HepG2 (cell line): ENCODE measurements around the gene MSRB3. TPM values are rescaled to one million over a fixed set of nuclear protein-coding genes. Genes with fewer than 3 reads are reported as not detected.
A peak's percentile ranks its signal among the peaks of the same experiment; 100 is the strongest.

Experiments used
- ATF3 ChIP-seq: sonication (generic); formaldehyde crosslinking; IDR thresholded peaks from 2 replicates; pipeline ENCODE4 v1.4.0; 2020; ENCODE audit warnings: missing genetic modification reagents
- BHLHE40 ChIP-seq: IDR thresholded peaks from 2 replicates; pipeline ENCODE4 v1.6.1; 2011; ENCODE audit warnings: low read length, improper control_type of control experiment
- CBX1 ChIP-seq: IDR thresholded peaks from one replicate; pipeline ENCODE4 v1.6.1; 2016; ENCODE audit warnings: antibody characterized with exemption, low read depth
- CREB1 ChIP-seq, 2 experiments: fragments of 450-650 bp in 1 of 2; IDR thresholded peaks; 2 replicates each; pipeline ENCODE4 v1.6.1; 2016 to 2017; ENCODE audit warnings: control low read depth in 1 of 2, mild to moderate bottlenecking in 1 of 2, missing compliant biosample characterization in 1 of 2, missing genetic modification characterization in 1 of 2
- FOXK2 ChIP-seq: fragments of 450-650 bp; IDR thresholded peaks from 2 replicates; pipeline ENCODE4 v1.6.1; 2016
- HCFC1 ChIP-seq: fragments of 150-350 bp; IDR thresholded peaks from 2 replicates; pipeline ENCODE4 v1.6.1; 2014; ENCODE audit warnings: low read depth, low read length
- LBX2 ChIP-seq: sonication (generic); formaldehyde crosslinking; IDR thresholded peaks from 2 replicates; pipeline ENCODE4 v1.5.0; 2020; ENCODE audit warnings: missing genetic modification reagents, mild to moderate bottlenecking, borderline replicate concordance
- NFRKB ChIP-seq: fragments of 450-650 bp; IDR thresholded peaks from 2 replicates; pipeline ENCODE4 v1.6.1; 2017
- NONO ChIP-seq, 2 experiments: fragments of 450-650 bp in 1 of 2; sonication (generic) in 1 of 2; formaldehyde crosslinking in 1 of 2; IDR thresholded peaks in 1 of 2; conservative IDR thresholded peaks in 1 of 2; 2 replicates each; pipeline versions ENCODE4 v1.6.1 to v1.8.0; 2017 to 2022; ENCODE audit warnings: mild to moderate bottlenecking in 1 of 2, missing genetic modification reagents in 1 of 2, moderate library complexity in 1 of 2
- NPAS2 ChIP-seq: sonication (generic); formaldehyde crosslinking; IDR thresholded peaks from 2 replicates; pipeline ENCODE4 v1.8.0; 2022; ENCODE audit warnings: mild to moderate bottlenecking, missing genetic modification reagents, borderline replicate concordance
- NR1H2 ChIP-seq: sonication (generic); formaldehyde crosslinking; IDR thresholded peaks from 2 replicates; pipeline ENCODE4 v1.8.1; 2022; ENCODE audit warnings: low read depth, missing genetic modification reagents, borderline replicate concordance
- NR2C2 ChIP-seq: sonication (generic); formaldehyde crosslinking; IDR thresholded peaks from 2 replicates; pipeline ENCODE4 v1.4.0; 2020; ENCODE audit warnings: missing genetic modification reagents, mild to moderate bottlenecking, moderate library complexity, borderline replicate concordance
- PRPF4 ChIP-seq: fragments of 200-400 bp; formaldehyde crosslinking; IDR thresholded peaks from 2 replicates; pipeline ENCODE4 v1.6.1; 2016; ENCODE audit warnings: low read length, low read depth; ENCODE audit not compliant: poor library complexity, severe bottlenecking
- REXO4 ChIP-seq: sonication (generic); formaldehyde crosslinking; IDR thresholded peaks from 2 replicates; pipeline ENCODE4 v1.8.0; 2022; ENCODE audit warnings: missing genetic modification reagents, mild to moderate bottlenecking, borderline replicate concordance
- SIN3B ChIP-seq: fragments of 150-350 bp; IDR thresholded peaks from 2 replicates; pipeline ENCODE4 v1.6.1; 2014; ENCODE audit warnings: low read length
- SRSF4 ChIP-seq: fragments of 200-400 bp; formaldehyde crosslinking; IDR thresholded peaks from one replicate; pipeline ENCODE4 v1.6.1; 2018; ENCODE audit warnings: mild to moderate bottlenecking, low read depth, low read length, moderate library complexity; ENCODE audit not compliant: poor library complexity, severe bottlenecking
- TBX3 ChIP-seq: fragments of 450-650 bp; IDR thresholded peaks from 2 replicates; pipeline ENCODE4 v1.6.1; 2017; ENCODE audit warnings: antibody characterized with exemption, mild to moderate bottlenecking, inconsistent platforms, borderline replicate concordance
- ZNF138 ChIP-seq: sonication (generic); formaldehyde crosslinking; IDR thresholded peaks from 2 replicates; pipeline ENCODE4 v1.5.0; 2020; ENCODE audit warnings: mild to moderate bottlenecking, low read depth, missing genetic modification reagents
- ZNF20 ChIP-seq: sonication (generic); formaldehyde crosslinking; IDR thresholded peaks from 2 replicates; pipeline ENCODE4 v1.4.0; 2020; ENCODE audit warnings: mild to moderate bottlenecking, moderate library complexity, missing genetic modification reagents
- ZNF256 ChIP-seq: sonication (generic); formaldehyde crosslinking; conservative IDR thresholded peaks from 2 replicates; pipeline ENCODE4 v1.4.0; 2020; ENCODE audit warnings: missing genetic modification reagents
- ZNF329 ChIP-seq: sonication (generic); formaldehyde crosslinking; IDR thresholded peaks from 2 replicates; pipeline ENCODE4 v1.9.0; 2021; ENCODE audit warnings: low read depth, mild to moderate bottlenecking, missing genetic modification reagents
- ZNF367 ChIP-seq: sonication (generic); formaldehyde crosslinking; IDR thresholded peaks from 2 replicates; pipeline ENCODE4 v1.4.0; 2020; ENCODE audit warnings: missing genetic modification reagents, borderline replicate concordance
- ZNF383 ChIP-seq: sonication (generic); formaldehyde crosslinking; IDR thresholded peaks from 2 replicates; pipeline ENCODE4 v1.4.0; 2020; ENCODE audit warnings: missing genetic modification reagents, mild to moderate bottlenecking, borderline replicate concordance
- ZNF674 ChIP-seq: sonication (generic); formaldehyde crosslinking; IDR thresholded peaks from 2 replicates; pipeline ENCODE4 v1.5.0; 2020; ENCODE audit warnings: low read depth, mild to moderate bottlenecking, missing genetic modification reagents
- polyA plus RNA-seq, 8 experiments: library from polyadenylated mRNA; depleted of rRNA in 3 of 8; stranded (reverse) in 7 of 8; unstranded in 1 of 8; fragments of >200 nt; fragmentation: Illumina TruSeq in 4 of 8; extraction: Trizol in 4 of 8; gene quantifications; 2 replicates each; pipeline versions ENCODE4 v1.2.1 to v1.2.3, GENCODE V29; 2011 to 2016; ENCODE audit warnings: low read depth in 4 of 8, missing spikeins in 1 of 8, mixed read lengths in 1 of 8; ENCODE audit not compliant: insufficient read depth in 1 of 8
- total RNA-seq, 5 experiments: library from RNA; depleted of rRNA; stranded (reverse); fragments of >200 nt; fragmentation: Illumina TruSeq; extraction: Trizol; gene quantifications; 2 replicates each; pipeline ENCODE4 v1.2.3, GENCODE V29; 2016; ENCODE audit warnings: low read depth in 1 of 5
- TF ChIP-seq, protein P1 (sequence below): sonication (generic); formaldehyde crosslinking; IDR thresholded peaks from 2 replicates; pipeline ENCODE4 v1.8.0; 2022; ENCODE audit warnings: mild to moderate bottlenecking, missing genetic modification reagents
- TF ChIP-seq, protein P2 (sequence below): IDR thresholded peaks from 2 replicates; pipeline ENCODE4 v1.6.1; 2016; ENCODE audit warnings: mild to moderate bottlenecking, missing biosample characterization, missing genetic modification reagents

The MSRB3 gene
- total and polyA plus RNA-seq, 2 of the 13 experiments (the other 11 are each of a cell fraction or from before 2014, with no cell fraction given), result 1.5 to 1.9 TPM

DNA sequence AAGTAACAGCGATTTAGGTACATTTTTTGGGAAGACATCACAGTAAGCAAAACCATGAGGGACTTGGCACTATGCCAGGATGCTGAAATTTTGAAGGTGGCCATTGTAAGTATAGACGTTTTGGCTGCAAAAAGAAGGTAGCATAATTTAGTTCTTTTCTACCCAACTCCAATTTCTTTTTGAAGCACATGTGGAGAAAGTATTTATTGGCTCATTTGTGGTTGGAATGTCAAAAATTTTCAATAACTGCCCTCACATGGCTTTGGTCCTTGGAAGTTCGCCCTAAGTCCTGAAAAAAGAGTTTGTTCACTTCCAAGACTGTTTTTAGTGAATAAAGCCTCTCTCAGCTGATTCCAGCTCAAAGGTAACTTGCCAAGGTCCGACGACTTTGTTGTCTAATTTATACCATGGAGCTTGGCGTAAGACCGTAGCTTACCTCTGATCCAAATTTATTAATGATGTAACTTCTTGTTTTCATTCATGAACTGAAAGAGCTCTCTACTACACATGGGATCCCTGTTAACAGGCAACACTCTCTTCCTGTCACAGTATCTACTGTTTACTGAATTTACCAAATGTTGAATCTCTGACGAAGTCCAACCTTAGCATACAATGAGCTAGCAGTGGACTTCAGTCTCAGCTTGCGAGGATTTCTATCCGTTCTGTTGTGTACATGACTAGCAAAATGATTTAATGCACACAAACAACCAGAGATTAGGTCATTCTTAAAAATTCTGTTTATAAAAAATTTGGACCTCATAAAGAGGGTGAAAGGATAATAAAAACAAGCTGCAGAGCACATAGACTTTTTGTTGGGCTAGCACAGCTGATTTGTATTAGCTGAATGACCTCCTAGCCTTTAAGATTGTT lies 49.0 kb downstream of the MSRB3 start (continued):
- TF ChIP-seq SIN3B, result no peak
- TF ChIP-seq HCFC1, result no peak
- TF ChIP-seq BHLHE40, result no peak
- no peak for TF ChIP-seq ATF3 (CRISPR knock-in tag)
- TF ChIP-seq NR2C2, result no peak
- no peak for TF ChIP-seq REXO4
- no peak for TF ChIP-seq ZNF329 (CRISPR knock-in tag)
- TF ChIP-seq, protein P1, sequence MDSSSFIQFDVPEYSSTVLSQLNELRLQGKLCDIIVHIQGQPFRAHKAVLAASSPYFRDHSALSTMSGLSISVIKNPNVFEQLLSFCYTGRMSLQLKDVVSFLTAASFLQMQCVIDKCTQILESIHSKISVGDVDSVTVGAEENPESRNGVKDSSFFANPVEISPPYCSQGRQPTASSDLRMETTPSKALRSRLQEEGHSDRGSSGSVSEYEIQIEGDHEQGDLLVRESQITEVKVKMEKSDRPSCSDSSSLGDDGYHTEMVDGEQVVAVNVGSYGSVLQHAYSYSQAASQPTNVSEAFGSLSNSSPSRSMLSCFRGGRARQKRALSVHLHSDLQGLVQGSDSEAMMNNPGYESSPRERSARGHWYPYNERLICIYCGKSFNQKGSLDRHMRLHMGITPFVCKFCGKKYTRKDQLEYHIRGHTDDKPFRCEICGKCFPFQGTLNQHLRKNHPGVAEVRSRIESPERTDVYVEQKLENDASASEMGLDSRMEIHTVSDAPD (CRISPR knock-in tag), result no peak
- no peak for TF ChIP-seq PRPF4
- TF ChIP-seq ZNF674 (CRISPR knock-in tag), result no peak
- no peak for TF ChIP-seq LBX2 (CRISPR knock-in tag)
- no peak for TF ChIP-seq NR1H2 (CRISPR knock-in tag)
- TF ChIP-seq ZNF383 (CRISPR knock-in tag), result no peak
- no peak for TF ChIP-seq NONO (IDR thresholded peaks at IDR 0.05)
- peak; percentile 73 for TF ChIP-seq NONO (CRISPR knock-in tag; conservative IDR thresholded peaks at IDR 0.05)
- no peak for TF ChIP-seq NFRKB
- peak; percentile 81 for TF ChIP-seq FOXK2
- TF ChIP-seq ZNF367 (CRISPR knock-in tag), result no peak
- no peak; the same call in 1 of the 2 replicates for TF ChIP-seq CREB1 (IDR thresholded peaks at IDR 0.05)
- TF ChIP-seq CREB1 (CRISPR knock-in tag; IDR thresholded peaks at IDR 0.05), result peak; percentile 50
- TF ChIP-seq ZNF138 (CRISPR knock-in tag), result no peak
- no peak for TF ChIP-seq NPAS2
- no peak for TF ChIP-seq ZNF256
- TF ChIP-seq CBX1, result no peak
- no peak for TF ChIP-seq TBX3
- TF ChIP-seq SRSF4, result no peak
- TF ChIP-seq, protein P2, sequence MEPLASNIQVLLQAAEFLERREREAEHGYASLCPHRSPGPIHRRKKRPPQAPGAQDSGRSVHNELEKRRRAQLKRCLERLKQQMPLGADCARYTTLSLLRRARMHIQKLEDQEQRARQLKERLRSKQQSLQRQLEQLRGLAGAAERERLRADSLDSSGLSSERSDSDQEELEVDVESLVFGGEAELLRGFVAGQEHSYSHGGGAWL (CRISPR knock-in tag), result no peak
- TF ChIP-seq ZNF20 (CRISPR knock-in tag), result no peak
